Midbrain (tissue), 1 donor: ENCODE results near the gene CUL1.

Experiments used
- DNase-seq: peaks from one replicate; lab custom pipeline; 2025; lab: John Stamatoyannopoulos, UW

CUL1 gene

DNA sequence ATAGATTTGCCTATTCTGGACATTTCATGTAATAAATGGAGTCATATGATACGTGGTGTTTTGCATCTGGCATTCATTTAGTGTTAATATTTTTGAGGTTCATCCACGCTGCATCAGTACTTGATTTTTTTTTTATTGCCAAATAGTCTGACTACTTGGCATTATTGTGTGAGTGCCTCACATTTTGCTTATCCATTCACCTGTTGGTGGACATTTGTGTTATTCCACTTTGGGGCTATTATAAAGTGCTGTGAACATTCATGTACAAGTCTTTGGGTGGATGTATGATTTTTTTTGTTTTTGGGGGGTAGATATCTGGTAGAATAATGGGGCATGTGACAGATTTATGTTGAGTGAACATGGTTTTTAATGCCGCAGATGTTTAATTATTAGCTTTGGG lies 19.7 kb downstream of the CUL1 start:
- no peak for DNase-seq

DNA sequence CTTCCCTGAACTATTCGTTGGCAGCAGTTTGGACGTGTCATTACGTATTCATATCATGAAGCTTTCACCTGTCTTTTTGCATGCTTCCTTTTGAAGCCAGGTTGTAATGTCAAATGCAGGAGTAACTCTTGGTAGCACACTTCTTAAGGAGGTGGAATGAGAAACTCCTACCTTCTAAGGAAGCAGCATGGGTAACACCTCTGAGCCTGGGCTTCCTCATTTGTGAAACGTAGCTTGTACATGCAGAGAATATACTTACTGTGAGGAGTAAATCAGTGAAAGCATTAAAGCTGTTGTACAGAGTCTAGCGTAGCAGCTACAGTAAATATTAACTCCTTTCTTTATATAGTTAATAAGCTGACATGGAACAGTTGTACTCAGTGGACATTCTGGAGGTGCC lies 21.1 kb downstream of the CUL1 start:
- DNase-seq: no peak

DNA sequence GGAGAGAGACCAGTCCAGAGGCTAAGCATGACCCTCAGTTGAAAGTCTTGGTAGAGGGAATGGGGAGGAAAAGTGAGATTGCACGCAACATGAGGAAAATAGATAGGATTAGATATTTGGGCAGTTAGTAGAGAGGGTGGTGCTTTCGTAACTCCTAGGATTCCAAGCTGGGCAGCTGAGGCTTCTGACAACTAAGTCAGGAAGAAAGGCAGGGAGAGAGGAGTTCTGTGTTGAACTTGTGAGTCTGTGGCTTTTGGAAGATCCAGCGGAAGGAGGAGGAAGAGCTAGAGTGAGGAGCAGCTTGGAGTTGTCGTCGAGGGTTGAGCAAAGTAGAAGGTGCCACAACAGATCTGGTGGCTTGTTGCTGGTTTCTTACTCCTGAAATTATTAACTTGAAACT lies 21.8 kb downstream of the CUL1 start:
- no peak for DNase-seq

DNA sequence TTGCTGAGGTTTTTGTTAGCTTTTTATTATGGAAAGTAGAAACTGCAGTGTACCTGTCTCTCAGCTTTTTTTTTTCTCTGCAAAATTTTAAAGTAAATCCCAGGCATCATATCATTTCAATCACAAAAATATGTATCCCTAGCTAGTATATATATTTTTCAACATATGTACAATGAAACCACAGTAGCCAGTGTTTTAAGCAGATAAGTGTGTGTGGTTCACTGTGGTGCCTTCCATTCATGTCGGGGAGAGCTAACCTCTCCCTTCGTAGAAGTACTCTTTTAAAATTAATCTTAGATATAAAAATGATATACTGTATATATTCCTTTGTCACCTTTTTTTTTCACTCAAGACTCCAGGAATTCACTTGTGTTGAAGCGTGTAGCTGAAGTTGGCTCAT lies 22.7 kb downstream of the CUL1 start:
- DNase-seq: no peak

DNA sequence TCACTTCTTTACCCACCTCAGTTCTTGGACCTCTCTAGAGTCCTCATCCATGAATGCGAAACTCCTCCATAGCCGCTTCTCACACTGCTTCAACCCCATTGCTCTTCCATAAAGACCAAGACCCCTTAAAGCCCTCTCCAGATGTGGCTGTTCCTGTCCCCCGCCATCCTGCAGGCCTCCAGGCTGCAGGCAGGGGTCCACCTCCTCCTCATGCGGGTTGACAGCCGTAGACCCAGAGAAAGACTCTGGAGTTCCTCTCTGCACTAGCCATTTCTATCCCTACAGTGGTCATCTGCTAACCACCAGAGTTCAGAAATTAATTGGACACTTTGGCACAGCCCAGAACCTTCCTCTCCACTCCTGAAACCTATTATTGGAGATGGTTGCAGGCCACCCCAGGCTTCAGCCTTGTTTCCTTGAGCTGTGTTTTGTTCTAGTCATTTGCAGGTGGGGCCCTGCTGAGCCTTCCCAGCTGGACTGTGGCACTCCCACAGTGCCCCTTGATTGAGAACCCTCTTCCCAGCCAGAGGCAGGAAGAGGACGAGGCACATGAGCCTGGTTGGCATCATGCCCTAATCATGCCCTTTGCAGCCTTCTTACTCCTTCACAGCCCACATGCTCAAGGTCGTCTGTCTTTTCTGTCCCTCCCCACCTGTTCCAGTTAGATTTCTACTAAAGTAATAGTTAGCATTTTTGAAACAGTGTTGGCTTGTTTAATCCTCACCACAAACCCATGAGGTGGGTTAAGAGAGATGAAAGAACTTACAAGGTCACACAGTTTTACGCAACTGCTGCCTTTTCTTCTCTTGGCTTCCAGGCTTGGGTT lies 23.9 kb downstream of the CUL1 start:
- DNase-seq: no peak

DNA sequence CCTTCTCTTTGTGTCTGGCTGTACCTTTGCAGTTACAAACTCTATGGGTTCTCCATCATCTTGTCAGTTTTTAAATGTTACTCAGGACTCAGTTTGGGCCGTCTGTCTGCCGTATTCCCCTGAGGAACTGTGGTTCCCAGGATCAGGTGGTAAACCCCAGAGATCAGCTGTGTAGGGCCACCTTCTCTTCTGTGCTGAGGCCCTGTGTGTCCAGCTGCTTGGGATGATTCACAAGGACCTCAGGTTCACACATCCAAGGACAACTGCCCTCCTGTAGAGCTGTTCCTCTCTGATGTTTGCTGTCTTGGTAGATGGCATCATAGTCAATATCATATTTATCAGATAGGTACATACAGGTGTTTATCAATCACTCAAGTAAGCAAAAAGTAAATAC lies 24.5 kb downstream of the CUL1 start:
- no peak for DNase-seq

DNA sequence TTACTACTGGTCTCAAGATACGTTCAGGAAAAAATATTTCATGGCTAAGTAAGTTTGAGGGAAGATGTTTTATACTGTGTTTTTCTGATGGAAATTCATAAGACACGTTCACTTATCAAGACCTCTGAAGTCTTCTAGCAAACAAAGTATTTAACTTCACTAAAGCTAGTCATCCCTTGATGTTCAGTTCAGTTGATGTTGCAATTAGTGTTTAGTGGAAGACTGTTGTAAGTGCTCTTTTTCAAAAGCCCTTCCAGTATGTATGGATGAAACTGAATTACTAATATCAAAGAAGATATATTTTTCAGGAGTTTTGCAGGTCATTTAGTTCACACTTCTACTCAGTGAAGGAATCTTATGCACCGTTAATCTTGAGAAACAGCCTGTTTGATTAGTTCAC lies 25.1 kb downstream of the CUL1 start:
- DNase-seq: no peak

DNA sequence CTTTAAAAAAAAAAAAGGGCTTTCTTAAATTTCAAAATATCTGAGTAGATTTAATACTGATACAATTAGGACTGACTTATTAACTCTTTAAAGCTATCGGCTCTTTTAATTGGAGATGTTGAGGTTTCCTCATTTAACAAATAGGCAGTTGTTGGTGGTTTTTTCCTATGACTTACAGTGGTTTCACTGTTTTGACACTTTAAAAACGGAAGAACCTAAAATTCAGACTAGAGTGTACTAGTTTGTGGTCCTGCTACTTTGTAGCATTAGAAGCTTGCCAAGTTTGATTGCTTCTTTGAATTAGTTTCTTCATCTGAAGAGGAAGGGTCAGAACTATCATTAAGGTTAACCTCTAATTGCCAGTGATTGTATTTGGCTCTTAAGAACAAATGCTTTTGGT lies 27.7 kb downstream of the CUL1 start:
- DNase-seq: no peak

DNA sequence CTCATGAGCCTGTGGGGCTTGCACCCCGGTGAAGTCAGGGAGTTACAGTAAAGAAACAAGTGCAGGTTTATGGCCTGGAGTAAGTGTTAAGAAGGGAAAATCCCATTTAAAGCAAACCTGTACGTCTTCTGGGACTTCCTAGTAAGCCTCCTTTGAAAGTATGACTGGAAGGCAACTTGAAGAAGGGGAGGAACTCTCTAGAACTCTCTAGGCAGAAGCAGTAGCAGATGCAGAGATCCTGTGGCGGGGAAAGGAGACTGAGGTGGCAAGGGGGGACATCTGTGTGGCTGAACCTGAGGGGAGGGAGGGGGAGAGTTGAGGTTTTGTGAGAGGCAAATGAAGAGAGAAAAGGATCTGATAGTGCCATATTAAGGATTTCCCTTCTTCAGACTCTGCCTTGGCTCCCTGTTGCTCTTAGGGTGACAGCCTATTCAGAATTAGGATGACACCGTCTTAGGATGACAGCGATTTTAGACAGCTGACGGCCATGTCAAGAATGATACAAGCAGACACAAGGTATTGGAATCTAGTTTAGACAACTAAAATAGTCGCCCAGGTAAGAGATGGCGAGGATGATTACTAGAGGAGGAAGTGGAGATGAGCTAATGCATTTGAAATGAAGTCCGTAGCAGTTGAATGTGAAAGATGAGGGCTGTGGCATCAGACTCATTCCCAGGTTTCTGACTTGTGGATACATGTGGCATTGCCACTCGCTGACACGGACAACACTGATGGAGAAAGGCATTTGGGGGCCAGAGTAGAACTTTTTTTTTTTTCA lies 29.0 kb downstream of the CUL1 start:
- DNase-seq: no peak

DNA sequence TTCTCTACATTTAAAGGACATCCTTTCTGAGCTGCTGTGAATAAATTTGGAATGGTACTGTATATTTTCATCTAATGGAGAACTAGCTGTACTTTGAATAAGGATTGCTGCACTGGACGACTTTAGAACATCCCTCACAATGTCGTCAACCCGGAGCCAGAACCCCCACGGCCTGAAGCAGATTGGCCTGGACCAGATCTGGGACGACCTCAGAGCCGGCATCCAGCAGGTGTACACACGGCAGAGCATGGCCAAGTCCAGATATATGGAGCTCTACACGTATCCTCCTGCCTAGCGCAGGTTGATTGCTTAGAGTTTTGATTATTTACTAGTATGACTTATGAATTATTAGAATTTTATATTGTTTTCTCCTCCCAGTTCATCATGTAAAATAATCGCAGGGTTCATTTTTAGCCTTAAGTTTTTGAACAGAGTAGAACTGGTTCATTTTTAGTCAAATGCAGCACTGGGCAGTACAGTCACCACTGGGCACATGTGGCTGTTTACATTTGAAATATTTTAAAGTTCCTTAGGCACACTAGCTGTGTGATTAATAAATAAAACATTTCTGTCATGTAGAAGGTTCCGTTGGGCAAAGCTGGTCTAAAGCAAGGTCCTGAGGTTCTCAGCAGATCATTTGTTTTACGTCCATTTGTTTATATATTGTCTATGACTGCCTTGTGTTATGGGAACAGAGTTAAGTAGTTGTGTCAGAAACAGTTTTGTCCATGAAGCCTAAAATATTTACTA lies 31.5 kb downstream of the CUL1 start:
- DNase-seq: no peak

DNA sequence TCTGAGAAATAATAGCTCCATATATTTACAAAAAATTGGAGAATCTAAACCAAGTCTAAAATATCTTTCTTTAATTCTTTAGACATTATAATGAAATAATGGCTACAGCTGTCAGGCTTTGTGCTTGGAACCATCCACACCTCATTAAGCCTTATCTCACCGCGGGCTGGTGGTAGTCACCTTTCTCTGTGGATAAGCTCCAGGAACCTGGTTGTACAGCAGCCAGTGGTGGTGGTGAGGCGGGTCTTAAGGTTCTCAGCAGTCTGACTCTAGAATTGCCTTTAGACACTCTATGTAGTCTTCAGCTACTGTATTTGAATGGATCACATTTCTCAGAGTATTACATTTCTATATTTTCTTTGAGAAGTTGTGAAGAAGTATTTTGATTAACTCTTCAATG lies 34.2 kb downstream of the CUL1 start:
- DNase-seq: no peak

DNA sequence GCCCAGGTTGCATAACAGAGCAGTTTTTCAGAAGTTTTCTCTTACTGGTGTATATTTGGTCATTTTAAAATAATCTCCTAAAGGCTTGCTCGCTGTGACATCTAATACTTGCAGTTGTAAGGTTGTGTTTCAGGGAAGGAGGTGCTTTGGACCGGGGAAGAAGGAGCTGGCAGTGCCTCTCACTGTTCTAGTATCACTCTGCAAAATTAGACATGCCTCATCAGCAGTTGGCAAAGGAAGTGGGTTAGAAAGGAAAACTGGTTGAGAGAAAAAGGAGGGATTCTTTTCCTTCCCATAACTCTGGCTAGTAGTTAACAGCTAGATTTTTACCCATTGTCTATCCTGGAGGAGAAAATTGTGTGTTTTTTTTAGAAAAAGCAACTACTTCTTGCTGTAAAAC lies 34.8 kb downstream of the CUL1 start:
- no peak for DNase-seq

DNA sequence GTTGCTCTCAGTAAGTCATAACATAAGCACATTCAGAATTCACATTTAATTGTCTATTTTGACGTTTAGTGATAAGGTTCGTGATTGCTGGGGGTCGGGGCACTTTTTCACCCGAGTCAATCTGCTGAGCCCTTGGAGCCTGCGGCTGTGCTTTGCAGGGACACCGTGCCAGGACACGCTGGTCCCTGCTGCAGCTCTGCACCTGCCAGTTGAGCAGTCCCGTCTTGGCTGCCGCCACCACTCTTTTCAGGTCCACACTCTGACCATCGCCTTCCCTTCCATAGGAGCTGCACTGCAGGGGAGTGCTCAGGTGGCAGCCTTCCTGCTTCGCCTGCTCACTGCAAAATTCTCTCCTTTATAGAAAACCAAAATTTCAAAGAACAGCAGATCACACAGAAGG lies 36.4 kb downstream of the CUL1 start:
- no peak for DNase-seq

DNA sequence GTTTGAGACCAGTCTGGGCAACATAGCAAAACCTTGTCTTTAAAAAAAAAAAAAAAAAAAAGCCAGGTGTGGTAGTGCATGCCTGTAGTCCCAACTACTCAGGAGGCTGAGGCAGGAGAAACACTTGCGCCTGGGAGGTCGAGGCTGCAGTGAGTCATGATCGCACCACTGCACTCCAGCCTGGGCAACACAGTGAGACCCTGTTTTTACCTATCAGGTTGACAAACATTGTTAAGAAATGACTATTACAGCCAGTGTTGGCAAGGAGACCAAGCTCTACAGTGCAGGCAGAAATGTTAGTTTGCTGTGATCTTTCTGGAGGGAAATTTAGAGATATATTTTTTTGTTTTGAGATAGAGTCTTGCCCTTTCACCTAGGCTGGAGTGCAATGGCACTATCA lies 37.3 kb downstream of the CUL1 start:
- no peak for DNase-seq

DNA sequence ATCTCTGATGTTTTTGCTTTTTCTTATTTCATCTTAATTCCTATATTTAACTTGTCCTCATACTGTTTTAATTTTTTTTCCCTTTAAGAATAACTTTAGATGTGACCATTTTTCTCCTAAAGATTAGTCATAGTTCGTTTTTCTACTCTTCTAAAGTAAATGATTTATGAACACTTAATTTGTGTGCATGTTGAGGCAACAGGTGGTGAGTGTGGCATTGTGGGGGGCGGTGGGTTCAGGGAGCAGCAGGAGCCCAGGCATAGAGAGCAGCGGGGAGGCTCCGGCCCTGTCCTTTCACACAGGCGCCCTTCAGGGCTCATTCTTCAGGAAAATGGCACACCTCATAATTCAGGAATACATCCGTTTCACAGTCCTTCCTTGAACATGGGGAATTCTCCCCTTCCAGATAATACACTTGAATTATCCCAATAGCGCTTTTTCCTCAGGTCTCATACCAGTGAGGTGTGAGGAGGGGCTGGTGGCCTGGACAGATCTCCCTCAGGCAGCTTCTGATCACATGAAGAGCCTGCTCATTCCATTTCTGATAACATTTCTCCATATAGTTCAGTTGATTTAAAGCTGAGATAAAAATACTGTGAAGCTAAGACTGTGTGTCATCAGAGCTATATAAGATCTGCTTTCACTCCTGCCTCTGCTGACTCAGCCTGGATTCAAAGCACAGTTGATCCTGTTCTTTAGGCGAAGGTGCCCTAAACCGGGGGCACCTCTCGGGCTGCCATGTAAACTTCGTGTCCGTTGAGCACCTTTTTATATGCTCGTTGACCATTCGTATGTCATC lies 40.2 kb downstream of the CUL1 start:
- DNase-seq: no peak

DNA sequence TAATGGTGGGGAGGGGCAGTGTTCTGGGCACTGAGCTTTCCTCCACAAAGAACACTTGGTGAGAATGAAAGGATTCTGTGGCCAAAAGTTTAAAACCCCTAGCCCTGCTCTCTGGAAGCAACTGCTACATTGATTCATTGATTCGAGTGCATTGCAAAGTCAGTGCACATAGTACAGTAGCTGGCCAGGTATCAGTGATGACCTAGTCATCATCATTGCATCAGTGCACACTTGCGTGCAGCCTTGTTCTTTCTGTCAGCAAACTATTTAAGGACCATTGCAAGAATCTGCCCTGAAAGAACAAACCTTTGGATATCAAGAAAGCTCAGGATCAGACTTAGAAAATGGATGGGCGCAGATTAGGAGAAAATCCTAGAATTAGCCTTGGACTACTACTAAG lies 47.4 kb downstream of the CUL1 start:
- DNase-seq: no peak

DNA sequence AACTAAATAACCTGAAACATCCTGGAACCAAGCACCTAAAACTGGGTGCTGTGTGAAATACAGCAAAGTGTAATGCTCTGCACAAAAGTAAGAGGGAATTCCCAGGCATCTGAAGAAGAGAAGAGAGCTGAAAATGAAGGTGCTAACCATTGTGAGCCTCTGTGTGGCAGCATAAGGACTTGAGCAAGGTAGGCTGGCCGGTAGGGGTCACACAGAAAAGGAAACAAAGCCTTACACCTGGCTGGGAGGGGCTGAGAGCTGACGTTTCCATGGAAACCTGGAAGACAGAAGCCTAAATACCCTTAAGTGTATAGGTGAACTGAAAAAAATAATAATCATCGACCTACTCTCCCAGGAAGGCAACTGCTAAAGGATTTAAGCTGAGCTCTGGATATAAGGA lies 48.6 kb downstream of the CUL1 start:
- DNase-seq: no peak

DNA sequence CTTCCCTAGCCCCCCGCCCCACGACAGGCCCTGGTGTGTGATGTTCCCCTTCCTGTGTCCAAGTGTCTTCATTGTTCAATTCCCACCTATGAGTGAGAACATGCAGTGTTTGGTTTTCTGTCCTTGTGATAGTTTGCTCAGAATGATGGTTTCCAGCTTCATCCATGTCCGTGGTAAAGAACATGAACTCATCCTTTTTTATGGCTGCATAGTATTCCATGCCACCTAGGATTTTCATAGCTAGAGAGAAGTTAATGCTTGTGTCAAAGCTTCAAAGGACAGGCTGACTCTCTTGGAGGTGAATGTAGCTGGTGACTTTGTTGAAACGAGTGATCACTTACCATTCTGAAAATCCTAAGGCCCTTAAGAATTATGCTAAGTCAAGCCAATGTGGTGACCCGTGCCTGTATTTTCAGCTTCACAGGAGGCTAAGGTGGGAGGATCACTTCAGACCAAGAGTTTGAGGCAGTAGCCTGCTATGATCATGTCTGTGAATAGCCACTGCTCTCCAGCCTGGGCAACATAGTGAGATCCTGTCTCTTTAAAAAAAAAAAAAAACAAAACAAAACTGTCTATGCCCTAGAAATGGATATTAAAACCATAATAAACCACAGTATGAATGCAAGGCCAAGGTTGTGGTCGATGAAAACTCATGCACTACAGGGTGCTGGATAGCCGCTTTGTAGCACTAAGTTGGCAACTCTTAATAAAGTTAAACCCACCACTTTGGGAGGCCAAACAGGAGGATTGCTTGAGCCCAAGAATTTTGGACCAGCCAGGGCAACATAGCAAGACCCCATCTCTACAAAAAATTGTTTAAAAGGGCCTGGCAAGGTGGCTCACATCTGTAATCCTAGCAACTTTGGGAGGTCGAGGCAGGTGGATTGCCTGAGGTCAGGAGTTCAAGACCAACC lies 52.0 kb downstream of the CUL1 start:
- DNase-seq: no peak

DNA sequence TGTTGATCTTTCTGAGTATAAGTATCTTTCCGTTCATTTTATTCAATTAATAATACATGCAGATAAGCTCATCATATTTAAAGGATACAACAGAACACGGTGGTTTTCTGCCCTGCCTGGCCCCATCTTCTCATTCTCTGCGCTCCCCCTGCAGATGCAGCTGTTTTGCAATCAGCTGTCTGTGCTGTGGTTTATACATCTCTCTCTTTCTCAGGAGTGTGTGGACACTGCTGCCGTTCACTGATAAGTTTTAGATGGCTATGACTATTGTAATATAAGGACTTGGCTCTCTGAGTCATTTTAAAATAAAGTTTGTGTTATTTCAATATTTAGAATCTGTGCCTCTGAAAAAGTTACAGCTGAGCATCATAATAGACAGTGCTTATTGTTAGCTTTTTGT lies 54.5 kb downstream of the CUL1 start:
- DNase-seq: no peak

DNA sequence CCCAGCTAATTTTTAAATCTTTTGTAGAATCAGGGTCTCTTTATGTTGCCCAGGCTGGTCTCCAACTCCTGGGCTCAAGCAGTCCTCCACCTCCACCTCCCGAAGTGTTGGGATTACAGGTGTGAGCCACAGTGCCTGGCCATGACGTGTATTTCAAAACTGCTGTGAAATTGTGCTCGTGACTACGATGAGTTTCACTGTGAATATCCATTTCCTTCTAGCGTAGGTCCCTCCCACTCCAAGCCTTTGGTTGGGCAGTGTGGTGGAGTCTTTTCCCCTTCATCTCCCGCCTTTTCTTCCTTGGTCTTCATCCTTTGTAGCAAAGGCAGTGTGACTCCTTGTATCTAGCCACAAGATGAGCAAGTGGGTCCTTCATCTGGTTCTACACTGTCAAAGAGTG lies 56.2 kb downstream of the CUL1 start:
- DNase-seq: no peak
